Measurements from ENCODE around the gene SETD6. TPM values are rescaled to one million over a fixed set of nuclear protein-coding genes. Genes with fewer than 3 reads are reported as not detected.

SETD6 gene
- total and polyA plus RNA-seq, 4 donors: 4.9 to 19.3 (median 13.7) TPM

GRCh38 chr16:58497935-58498334 is 17.4 kb upstream of the SETD6 start:
- intact Hi-C loops (cut with DNase I): loop anchor here in 1 of 2 donors (10.0 kb wide), 1 partner anchor 473 kb away; the partner anchor contains the start of gene MMP15
- H3K4me3 ChIP-seq (ENCODE audit: low read length in 2 of 2): no peak overlapping the region
- H3K4me1 ChIP-seq (ENCODE audit: control insufficient read depth in 1 of 2, insufficient read depth in 2 of 2, low read length in 2 of 2): no peaks in the 10 kb centered on the region
- ATAC-seq (ENCODE audit: low FRiP score): no peak
- no peak overlapping the region for H3K27ac ChIP-seq (ENCODE audit: low read depth in 1 of 2, low read length in 2 of 2)
- peak in 1 of 2 donors; percentile 64 for DNase-seq
- H3K36me3 ChIP-seq (ENCODE audit: control insufficient read depth in 1 of 2, insufficient read depth in 2 of 2, low read length in 1 of 2): no peaks in the 10 kb centered on the region
- H3K27me3 ChIP-seq (ENCODE audit: control insufficient read depth in 1 of 2, insufficient read depth in 2 of 2, low read length in 1 of 2): no peaks in the 10 kb centered on the region
- 70% methylated on average over 5 of the region's 5 CpGs for WGBS, 2 donors
- no peaks in the 10 kb centered on the region for H3K9me3 ChIP-seq (ENCODE audit: control insufficient read depth, low read length)

GRCh38 chr16:58498341-58499091 is 16.8 kb upstream of the SETD6 start:
- H3K4me1 ChIP-seq (ENCODE audit: control insufficient read depth in 1 of 2, insufficient read depth in 2 of 2, low read length in 2 of 2): no peaks in the 10 kb centered on the region
- WGBS, 2 donors: 79 to 83% methylated on average over 7 to 9 of the region's 9 CpGs
- intact Hi-C loops (cut with DNase I): loop anchor here in 1 of 2 donors (10.0 kb wide), 1 partner anchor 474 kb away; the partner anchor contains the start of gene MMP15
- DNase-seq (peak in 1 of 2 donors; percentile 59), ATAC-seq (ENCODE audit: low FRiP score) (no peak)
- H3K27ac ChIP-seq (ENCODE audit: low read depth in 1 of 2, low read length in 2 of 2): no peak overlapping the region
- H3K9me3 ChIP-seq (ENCODE audit: control insufficient read depth, low read length): no peaks in the 10 kb centered on the region
- H3K27me3 ChIP-seq (ENCODE audit: control insufficient read depth in 1 of 2, insufficient read depth in 2 of 2, low read length in 1 of 2): no peaks in the 10 kb centered on the region
- H3K4me3 ChIP-seq (ENCODE audit: low read length in 2 of 2): no peak overlapping the region
- H3K36me3 ChIP-seq (ENCODE audit: control insufficient read depth in 1 of 2, insufficient read depth in 2 of 2, low read length in 1 of 2): no peaks in the 10 kb centered on the region

GRCh38 chr16:58499092-58499511 is 16.2 kb upstream of the SETD6 start:
- Histone ChIP-seq H3K36me3 (ENCODE audit: control insufficient read depth in 1 of 2, insufficient read depth in 2 of 2, low read length in 1 of 2) (no peaks in the 10 kb centered on the region), H3K27ac (ENCODE audit: low read depth in 1 of 2, low read length in 2 of 2) (no peak overlapping the region), H3K4me3 (ENCODE audit: low read length in 2 of 2) (no peak overlapping the region), H3K27me3 (ENCODE audit: control insufficient read depth in 1 of 2, insufficient read depth in 2 of 2, low read length in 1 of 2) (no peaks in the 10 kb centered on the region), H3K4me1 (ENCODE audit: control insufficient read depth in 1 of 2, insufficient read depth in 2 of 2, low read length in 2 of 2) (no peaks in the 10 kb centered on the region), H3K9me3 (ENCODE audit: control insufficient read depth, low read length) (no peaks in the 10 kb centered on the region)
- 83 to 88% methylated on average over 10 of the region's 10 CpGs for WGBS, 2 donors
- no peak for DNase-seq
- ATAC-seq (ENCODE audit: low FRiP score): no peak
- intact Hi-C loops (cut with DNase I): loop anchor here in 1 of 2 donors (10.0 kb wide), 1 partner anchor 474 kb away; the partner anchor contains the start of gene MMP15

GRCh38 chr16:58499615-58500351 is 15.5 kb upstream of the SETD6 start, which contains the start of gene NDRG4:
Gene NDRG4, plus strand, starts transcription at chr16:58500143. Its CDS starts 106 bp downstream, at chr16:58500249.
- Histone ChIP-seq H3K4me1 (ENCODE audit: control insufficient read depth in 1 of 2, insufficient read depth in 2 of 2, low read length in 2 of 2) (no peaks in the 10 kb centered on the region), H3K27ac (ENCODE audit: low read depth in 1 of 2, low read length in 2 of 2) (no peak within 1 kb of the TSS), H3K4me3 (ENCODE audit: low read length in 2 of 2) (no peak within 1 kb of the TSS), H3K27me3 (ENCODE audit: control insufficient read depth in 1 of 2, insufficient read depth in 2 of 2, low read length in 1 of 2) (no peaks in the 10 kb centered on the region), H3K36me3 (ENCODE audit: control insufficient read depth in 1 of 2, insufficient read depth in 2 of 2, low read length in 1 of 2) (no peaks in the 10 kb centered on the region), H3K9me3 (ENCODE audit: control insufficient read depth, low read length) (no peaks in the 10 kb centered on the region)
- intact Hi-C loops (cut with DNase I): loop anchor here in 1 of 2 donors (10.0 kb wide), 1 partner anchor 475 kb away; the partner anchor contains the start of gene MMP15
- DNase-seq (peak in 1 of 2 donors; percentile 68), ATAC-seq (ENCODE audit: low FRiP score) (peak; percentile 19)
- 28 to 38% methylated on average over 23 to 24 of the region's 24 CpGs for WGBS, 2 donors

GRCh38 chr16:58500430-58501241 is 14.7 kb upstream of the SETD6 start:
- WGBS, 2 donors: 7% methylated on average over 30 to 36 of the region's 36 CpGs
- intact Hi-C loops (cut with DNase I): no loop called here
- H3K9me3 ChIP-seq (ENCODE audit: control insufficient read depth, low read length): no peaks in the 10 kb centered on the region
- H3K4me1 ChIP-seq (ENCODE audit: control insufficient read depth in 1 of 2, insufficient read depth in 2 of 2, low read length in 2 of 2): no peaks in the 10 kb centered on the region
- no peak overlapping the region for H3K27ac ChIP-seq (ENCODE audit: low read depth in 1 of 2, low read length in 2 of 2)
- DNase-seq (peak in 1 of 2 donors; percentile 74), ATAC-seq (ENCODE audit: low FRiP score) (peak; percentile 1)
- H3K4me3 ChIP-seq (ENCODE audit: low read length in 2 of 2): no peak overlapping the region
- no peaks in the 10 kb centered on the region for H3K27me3 ChIP-seq (ENCODE audit: control insufficient read depth in 1 of 2, insufficient read depth in 2 of 2, low read length in 1 of 2)
- no peaks in the 10 kb centered on the region for H3K36me3 ChIP-seq (ENCODE audit: control insufficient read depth in 1 of 2, insufficient read depth in 2 of 2, low read length in 1 of 2)

GRCh38 chr16:58501242-58502131 is 13.8 kb upstream of the SETD6 start:
- Histone ChIP-seq H3K4me1 (ENCODE audit: control insufficient read depth in 1 of 2, insufficient read depth in 2 of 2, low read length in 2 of 2) (no peaks in the 10 kb centered on the region), H3K9me3 (ENCODE audit: control insufficient read depth, low read length) (no peaks in the 10 kb centered on the region), H3K27me3 (ENCODE audit: control insufficient read depth in 1 of 2, insufficient read depth in 2 of 2, low read length in 1 of 2) (no peaks in the 10 kb centered on the region), H3K27ac (ENCODE audit: low read depth in 1 of 2, low read length in 2 of 2) (no peak overlapping the region), H3K36me3 (ENCODE audit: control insufficient read depth in 1 of 2, insufficient read depth in 2 of 2, low read length in 1 of 2) (no peaks in the 10 kb centered on the region), H3K4me3 (ENCODE audit: low read length in 2 of 2) (no peak overlapping the region)
- intact Hi-C loops (cut with DNase I): no loop called here
- ATAC-seq (ENCODE audit: low FRiP score): no peak
- peak in 1 of 2 donors; percentile 70 for DNase-seq
- WGBS, 2 donors: 18 to 23% methylated on average over 41 to 42 of the region's 42 CpGs

GRCh38 chr16:58502217-58502921 is 12.9 kb upstream of the SETD6 start:
- Histone ChIP-seq H3K9me3 (ENCODE audit: control insufficient read depth, low read length) (no peaks in the 10 kb centered on the region), H3K4me1 (ENCODE audit: control insufficient read depth in 1 of 2, insufficient read depth in 2 of 2, low read length in 2 of 2) (no peaks in the 10 kb centered on the region), H3K4me3 (ENCODE audit: low read length in 2 of 2) (no peak overlapping the region), H3K27ac (ENCODE audit: low read depth in 1 of 2, low read length in 2 of 2) (no peak overlapping the region), H3K27me3 (ENCODE audit: control insufficient read depth in 1 of 2, insufficient read depth in 2 of 2, low read length in 1 of 2) (no peaks in the 10 kb centered on the region), H3K36me3 (ENCODE audit: control insufficient read depth in 1 of 2, insufficient read depth in 2 of 2, low read length in 1 of 2) (no peaks in the 10 kb centered on the region)
- intact Hi-C loops (cut with DNase I): no loop called here
- WGBS, 2 donors: 80% methylated on average over 8 of the region's 8 CpGs
- DNase-seq (peak in 1 of 2 donors; percentile 28), ATAC-seq (ENCODE audit: low FRiP score) (no peak)

All from aorta (tissue), 5 donors.